ENCODE results near the gene SDC1. TPM values are rescaled to one million over a fixed set of nuclear protein-coding genes. Genes with fewer than 3 reads are reported as not detected.
"Not testable (repeated sequence)": the region's sequence is repeated elsewhere in the genome, so short reads cannot be mapped to it uniquely, and the experiment has no call there.

Gene SDC1
- polyA plus RNA-seq, 3 donors = not detected

DNA sequence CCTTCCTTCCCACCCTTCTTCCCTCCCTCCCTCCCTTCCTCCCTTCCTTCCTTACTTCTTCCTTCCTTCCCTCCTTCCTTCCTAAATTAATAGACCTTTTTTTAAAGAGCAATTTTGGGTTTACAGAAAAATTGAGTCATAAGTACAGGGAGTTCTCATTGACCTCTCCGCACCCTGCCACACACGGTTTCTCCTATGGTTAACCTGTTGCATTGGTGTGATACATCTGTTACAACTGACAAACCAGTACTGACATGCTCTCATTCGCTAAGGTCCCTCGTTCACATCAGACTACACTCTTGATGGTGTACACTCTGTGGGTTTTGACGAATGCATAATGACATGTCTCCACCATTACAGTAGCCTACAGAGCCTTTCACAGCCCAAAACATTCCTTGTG lies 11.6 kb upstream of the SDC1 start:
- peaks cover 3 to 15% (median 14%) of the 10 kb centered on the region in 3 donors for H3K27me3 Mint-ChIP-seq (ENCODE audit: low read depth in 3 of 3)
- Histone ChIP-seq H3K27me3 (ENCODE audit: control insufficient read depth in 2 of 2, insufficient read depth in 2 of 2, low read length in 2 of 2) (no peaks in the 10 kb centered on the region), H3K79me2 (ENCODE audit: insufficient read depth, low read length) (no peaks in the 10 kb centered on the region), H3K9me3 (replicated peaks in 1 of 2; ENCODE audit: control insufficient read depth in 1 of 2, insufficient read depth in 1 of 2, low read length in 2 of 2) (peaks cover 0 to 4% of the 10 kb centered on the region in 2 donors), H3K4me3 (replicated peaks in 1 of 3; ENCODE audit: low read depth in 2 of 3, low read length in 3 of 3) (no peak overlapping the region), H3K36me3 (replicated peaks in 1 of 2; ENCODE audit: control insufficient read depth in 1 of 2, insufficient read depth in 2 of 2, low read length in 2 of 2) (no peaks in the 10 kb centered on the region), H4K20me1 (ENCODE audit: insufficient read depth, low read length) (no peaks in the 10 kb centered on the region), H2AFZ (ENCODE audit: insufficient read depth, low read depth, low read length, poor library complexity, severe bottlenecking) (no peak overlapping the region), H3K4me2 (replicated peaks; ENCODE audit: extremely low read depth, low read length, poor library complexity, severe bottlenecking) (no peak overlapping the region), H3K4me1 (ENCODE audit: control insufficient read depth in 1 of 2, insufficient read depth in 2 of 2, low read length in 2 of 2) (no peaks in the 10 kb centered on the region), H3K9ac (ENCODE audit: insufficient read depth, low read length, poor library complexity, severe bottlenecking) (no peak overlapping the region), H3K27ac (ENCODE audit: low read depth in 1 of 2, low read length in 2 of 2) (no peak overlapping the region)
- 100% methylated on average over 4 of the region's 5 CpGs for WGBS (ENCODE audit: insufficient coverage)
- H3K27ac Mint-ChIP-seq = peak overlapping the region in 1 of 7 donors; percentile 24
- DNase-seq = no peak
- H3K36me3 Mint-ChIP-seq = no peaks in the 10 kb centered on the region
- intact Hi-C loops (cut with micrococcal nuclease) = no loop called here
- peaks cover 0 to 13% (median 9%) of the 10 kb centered on the region in 7 donors for H3K9me3 Mint-ChIP-seq
- no peak overlapping the region for H3K4me3 Mint-ChIP-seq
- no peaks in the 10 kb centered on the region for H3K4me1 Mint-ChIP-seq
- TF ChIP-seq CTCF (IDR thresholded peaks at IDR 0.05) = no peak

DNA sequence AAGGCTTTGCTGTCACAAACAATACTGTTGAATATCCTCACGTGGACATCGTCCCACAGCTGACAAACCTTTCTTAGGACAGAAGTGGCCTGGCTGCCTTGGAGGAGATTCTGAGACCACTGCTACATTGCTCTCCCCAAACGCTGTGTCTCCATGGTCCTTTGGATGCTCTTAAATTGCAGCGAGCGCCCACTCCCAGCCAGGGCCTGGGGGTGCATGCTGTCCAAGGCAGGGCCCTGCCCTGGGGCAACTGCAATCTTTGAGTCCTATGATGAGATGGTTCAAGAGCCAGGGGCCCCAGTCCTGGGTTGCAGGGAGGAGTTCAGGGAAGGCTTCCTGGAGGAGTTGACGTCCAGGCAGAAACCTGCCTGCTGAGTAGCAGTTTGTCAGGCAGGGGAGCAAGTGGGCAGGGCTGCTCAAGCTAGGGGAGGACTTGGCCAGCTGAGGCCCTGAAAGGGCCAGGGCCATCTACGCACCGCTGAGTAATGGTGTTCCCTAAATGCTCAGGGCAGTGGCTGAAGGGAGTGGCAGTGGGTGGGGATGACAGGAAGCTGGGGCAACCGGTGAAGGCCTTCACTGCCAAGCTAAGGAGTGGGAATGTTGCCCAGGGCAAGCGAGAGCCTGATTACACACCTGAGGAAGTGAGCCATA lies 10.8 kb upstream of the SDC1 start:
- H3K9me3 ChIP-seq (replicated peaks in 1 of 2; ENCODE audit: control insufficient read depth in 1 of 2, insufficient read depth in 1 of 2, low read length in 2 of 2) = peaks cover 0 to 4% of the 10 kb centered on the region in 2 donors
- Mint-ChIP-seq H3K27ac (peak overlapping the region in 1 of 7 donors; percentile 60), H3K4me3 (no peak overlapping the region)

DNA sequence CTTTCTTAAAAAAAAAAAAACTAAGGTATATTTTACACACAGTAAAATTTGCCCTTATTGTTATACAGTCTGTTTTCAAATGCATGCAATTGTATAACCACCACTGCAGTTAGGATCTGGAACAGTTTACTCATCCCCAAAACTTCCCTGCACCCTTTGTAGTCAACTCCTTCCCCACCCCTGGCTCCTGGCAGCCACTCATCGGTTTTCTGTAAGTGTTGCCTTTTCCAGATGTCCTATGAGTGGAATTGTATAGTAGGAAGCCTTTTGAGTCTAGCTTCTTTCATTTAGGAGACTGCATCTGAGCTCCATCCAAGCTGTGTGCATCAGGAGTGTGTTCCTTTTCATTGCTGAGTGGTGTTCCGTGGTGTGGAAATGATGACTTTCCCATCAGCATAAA lies 9.7 kb upstream of the SDC1 start:
- H3K79me2 ChIP-seq (ENCODE audit: insufficient read depth, low read length); H3K27ac ChIP-seq (ENCODE audit: low read depth in 1 of 2, low read length in 2 of 2); H3K27ac Mint-ChIP-seq; H3K27me3 ChIP-seq (ENCODE audit: control insufficient read depth in 2 of 2, insufficient read depth in 2 of 2, low read length in 2 of 2); H3K9me3 ChIP-seq (replicated peaks in 1 of 2; ENCODE audit: control insufficient read depth in 1 of 2, insufficient read depth in 1 of 2, low read length in 2 of 2); H3K36me3 Mint-ChIP-seq; H3K4me2 ChIP-seq (replicated peaks; ENCODE audit: extremely low read depth, low read length, poor library complexity, severe bottlenecking); H3K4me1 Mint-ChIP-seq; H3K4me1 ChIP-seq (ENCODE audit: control insufficient read depth in 1 of 2, insufficient read depth in 2 of 2, low read length in 2 of 2); intact Hi-C loops (cut with micrococcal nuclease); H4K20me1 ChIP-seq (ENCODE audit: insufficient read depth, low read length); H3K4me3 Mint-ChIP-seq; H3K4me3 ChIP-seq (replicated peaks in 1 of 3; ENCODE audit: low read depth in 2 of 3, low read length in 3 of 3); H2AFZ ChIP-seq (ENCODE audit: insufficient read depth, low read depth, low read length, poor library complexity, severe bottlenecking); H3K36me3 ChIP-seq (replicated peaks in 1 of 2; ENCODE audit: control insufficient read depth in 1 of 2, insufficient read depth in 2 of 2, low read length in 2 of 2); DNase-seq; H3K9ac ChIP-seq (ENCODE audit: insufficient read depth, low read length, poor library complexity, severe bottlenecking): not testable (repeated sequence)
- Mint-ChIP-seq H3K9me3 (peaks cover 0 to 13% (median 9%) of the 10 kb centered on the region in 7 donors), H3K27me3 (ENCODE audit: low read depth in 3 of 3) (peaks cover 3 to 21% (median 18%) of the 10 kb centered on the region in 3 donors)
- WGBS (ENCODE audit: insufficient coverage) = no CpG with 5 or more reads among the region's 2 CpGs

More for the DNA sequence above, 10.8 kb upstream of the SDC1 start:
- Histone ChIP-seq H3K4me3 (replicated peaks in 1 of 3; ENCODE audit: low read depth in 2 of 3, low read length in 3 of 3) (no peak overlapping the region), H3K4me1 (ENCODE audit: control insufficient read depth in 1 of 2, insufficient read depth in 2 of 2, low read length in 2 of 2) (no peaks in the 10 kb centered on the region), H4K20me1 (ENCODE audit: insufficient read depth, low read length) (no peaks in the 10 kb centered on the region), H2AFZ (ENCODE audit: insufficient read depth, low read depth, low read length, poor library complexity, severe bottlenecking) (no peak overlapping the region), H3K27ac (ENCODE audit: low read depth in 1 of 2, low read length in 2 of 2) (no peak overlapping the region), H3K79me2 (ENCODE audit: insufficient read depth, low read length) (no peaks in the 10 kb centered on the region), H3K36me3 (replicated peaks in 1 of 2; ENCODE audit: control insufficient read depth in 1 of 2, insufficient read depth in 2 of 2, low read length in 2 of 2) (no peaks in the 10 kb centered on the region), H3K27me3 (ENCODE audit: control insufficient read depth in 2 of 2, insufficient read depth in 2 of 2, low read length in 2 of 2) (no peaks in the 10 kb centered on the region), H3K9ac (ENCODE audit: insufficient read depth, low read length, poor library complexity, severe bottlenecking) (no peak overlapping the region), H3K4me2 (replicated peaks; ENCODE audit: extremely low read depth, low read length, poor library complexity, severe bottlenecking) (no peak overlapping the region)
- TF ChIP-seq CTCF (IDR thresholded peaks at IDR 0.05) = no peak
- no peaks in the 10 kb centered on the region for H3K36me3 Mint-ChIP-seq
- intact Hi-C loops (cut with micrococcal nuclease) = no loop called here
- 88% methylated on average over 8 of the region's 10 CpGs for WGBS (ENCODE audit: insufficient coverage)
- peaks cover 0 to 13% (median 9%) of the 10 kb centered on the region in 7 donors for H3K9me3 Mint-ChIP-seq
- no peaks in the 10 kb centered on the region for H3K4me1 Mint-ChIP-seq
- no peak for DNase-seq
- peaks cover 3 to 20% (median 14%) of the 10 kb centered on the region in 3 donors for H3K27me3 Mint-ChIP-seq (ENCODE audit: low read depth in 3 of 3)

All from CD14-positive monocyte (primary cell).